Measurements from ENCODE around the gene GOLPH3. TPM values are rescaled to one million over a fixed set of nuclear protein-coding genes. Genes with fewer than 3 reads are reported as not detected.
"Not testable (repeated sequence)": the region's sequence is repeated elsewhere in the genome, so short reads cannot be mapped to it uniquely, and the experiment has no call there.

GOLPH3 gene
- total and polyA plus RNA-seq, 7 experiments from 2014 or later: 46.9 to 86.1 (median 60.8) TPM

DNA sequence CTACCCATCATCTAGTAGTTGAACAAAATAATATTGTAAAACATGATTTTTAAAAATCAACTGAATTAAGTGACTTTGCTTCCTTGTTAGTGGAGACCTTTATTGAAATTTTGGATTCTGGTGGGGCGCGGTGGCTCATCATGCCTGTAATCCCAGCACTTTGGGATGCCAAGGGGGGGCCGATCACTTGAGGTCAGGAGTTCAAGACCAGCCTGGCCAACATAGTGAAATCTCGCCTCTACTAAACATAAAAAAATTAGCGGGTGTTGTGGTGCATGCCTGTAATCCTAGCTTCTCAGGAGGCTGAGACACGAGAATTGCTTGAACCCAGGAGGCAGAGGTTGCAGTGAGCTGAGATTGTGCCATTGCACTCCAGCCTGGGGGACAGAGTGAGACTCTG lies 95.3 kb downstream of the GOLPH3 start:
- H3K36me3 ChIP-seq (ENCODE audit: control insufficient read depth in 2 of 3, insufficient read depth in 3 of 3, low read length in 3 of 3); H3K27me3 Mint-ChIP-seq; H3K36me3 Mint-ChIP-seq; H3K4me3 Mint-ChIP-seq; H3K9me3 ChIP-seq (ENCODE audit: control insufficient read depth in 2 of 3, low read length in 3 of 3); H3K27me3 ChIP-seq (ENCODE audit: control insufficient read depth in 2 of 2, insufficient read depth in 2 of 2, low read length in 2 of 2); POLR2A ChIA-PET; H3K4me3 ChIP-seq (ENCODE audit: low read length); H3K27ac ChIP-seq (ENCODE audit: low read depth, low read length); H3K4me1 Mint-ChIP-seq; H3K27ac Mint-ChIP-seq; H3K9me3 Mint-ChIP-seq; ATAC-seq; CTCF ChIA-PET; H3K4me1 ChIP-seq (ENCODE audit: control insufficient read depth in 2 of 2, insufficient read depth in 2 of 2, low read length in 2 of 2); DNase-seq: not testable (repeated sequence)
- intact Hi-C loops (cut with micrococcal nuclease): loop anchor here (5.0 kb wide), 2 partner anchors 147 to 442 kb away; partner anchors contain the start of gene PDZD2 (in 1 of the 2)

DNA sequence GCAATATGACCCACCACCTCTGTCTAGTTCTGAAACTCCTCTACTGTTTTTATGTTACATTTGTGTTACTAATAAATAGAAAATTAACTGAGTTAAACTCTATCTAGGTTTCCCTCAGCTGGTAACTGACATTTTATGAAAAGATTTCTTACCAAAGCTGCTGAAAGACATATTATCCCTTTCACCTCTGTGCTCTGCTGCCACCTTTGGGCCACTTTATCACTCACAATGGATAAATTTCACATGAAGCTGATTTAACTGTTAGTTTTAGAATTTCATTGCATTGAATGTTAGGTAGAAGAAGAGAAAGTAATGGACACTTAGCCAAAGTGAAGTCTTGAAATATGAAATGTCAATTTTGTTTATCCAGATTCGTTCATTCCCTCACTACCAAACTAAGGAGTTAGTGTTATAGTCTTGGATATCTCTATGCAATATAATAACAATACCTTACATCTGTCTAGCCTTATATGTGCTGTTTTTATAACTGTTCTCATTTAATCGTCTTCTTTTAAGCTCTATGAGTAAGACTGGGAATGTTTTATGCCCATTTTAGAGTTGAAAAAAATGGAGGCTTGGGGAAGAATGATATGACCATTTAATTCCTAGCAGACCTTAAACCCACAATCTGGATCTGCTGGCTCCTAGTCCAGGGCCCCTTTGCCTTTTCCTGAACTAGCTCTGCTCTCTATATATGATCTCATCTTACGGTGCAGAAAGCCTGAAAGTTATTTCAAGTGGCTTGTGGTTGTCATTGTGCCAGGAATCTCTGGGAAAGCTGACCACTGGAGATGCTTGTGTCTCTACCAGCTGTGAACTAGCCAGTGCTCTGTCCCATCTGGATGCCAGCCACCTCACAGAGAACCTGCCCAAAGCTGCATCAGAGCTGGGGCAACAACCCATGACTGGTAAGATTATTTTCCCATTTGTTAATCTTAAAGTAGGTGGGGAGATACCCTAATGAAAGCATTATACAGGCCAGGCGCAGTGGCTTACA lies 97.1 kb downstream of the GOLPH3 start:
- Mint-ChIP-seq H3K4me3 (no peak overlapping the region), H3K27me3 (no peaks in the 10 kb centered on the region), H3K27ac (no peak overlapping the region), H3K9me3 (no peaks in the 10 kb centered on the region), H3K36me3 (peaks cover 0 to 3% (median 0%) of the 10 kb centered on the region in 5 donors), H3K4me1 (peaks cover 0 to 5% (median 0%) of the 10 kb centered on the region in 7 donors)
- Histone ChIP-seq H3K36me3 (ENCODE audit: control insufficient read depth in 2 of 3, insufficient read depth in 3 of 3, low read length in 3 of 3) (no peaks in the 10 kb centered on the region), H3K27me3 (ENCODE audit: control insufficient read depth in 2 of 2, insufficient read depth in 2 of 2, low read length in 2 of 2) (no peaks in the 10 kb centered on the region), H3K4me3 (ENCODE audit: low read length) (no peak overlapping the region), H3K27ac (ENCODE audit: low read depth, low read length) (no peak overlapping the region), H3K9me3 (ENCODE audit: control insufficient read depth in 2 of 3, low read length in 3 of 3) (no peaks in the 10 kb centered on the region), H3K4me1 (ENCODE audit: control insufficient read depth in 2 of 2, insufficient read depth in 2 of 2, low read length in 2 of 2) (no peaks in the 10 kb centered on the region)
- ChIA-PET CTCF (interaction anchor here (0.6 to 1.7 kb wide), 14 partner anchors 13 to 472 kb away, joined by 3 to 22 read pairs (median 4); no protein-coding TSS in a partner anchor), POLR2A (interaction anchor here (0.7 kb wide), 1 partner anchor 1365 kb away, joined by 3 read pairs; no protein-coding TSS in a partner anchor)
- DNase-seq (peak in 6 of 9 donors; percentile 10 to 66 (median 57)), ATAC-seq (no peak)
- intact Hi-C loops (cut with micrococcal nuclease): loop anchor here (1.0 to 5.0 kb wide), 7 partner anchors 16 to 496 kb away; partner anchors contain the start of gene PDZD2 (in 1 of the 2)

Other genes starting within 250 kb of the GOLPH3 start
- gene MTMR12, start 138.6 kb upstream of the GOLPH3 start, total RNA-seq: 10 to 100 TPM; 19.0 to 28.2 (median 24.0) TPM
- gene MTMR12, start 138.6 kb upstream of the GOLPH3 start, polyA plus RNA-seq: 10 to 100 TPM; 12.4 to 17.2 TPM

Data from naive thymus-derived CD4-positive, alpha-beta T cell (primary cell).